ENCODE results near the gene P2RY14.

The P2RY14 gene

GRCh38 chr3:151169262-151169947 lies 108.9 kb downstream of the P2RY14 start:
- TF ChIP-seq CTCF (conservative IDR thresholded peaks at IDR 0.05; ENCODE audit: low read length) (no peak), EZH2phosphoT487 (IDR thresholded peaks at IDR 0.05; ENCODE audit: borderline replicate concordance) (no peak)
- H3K4me3 ChIP-seq (ENCODE audit: low read length, poor library complexity, severe bottlenecking): no peak overlapping the region
- no peaks in the 10 kb centered on the region; the same call in 1 of the 2 replicates for H3K79me2 ChIP-seq (ENCODE audit: insufficient read depth, low read length)
- no peaks in the 10 kb centered on the region for H3K27me3 ChIP-seq (ENCODE audit: insufficient read depth, low read length, poor library complexity, severe bottlenecking)
- H3K9me2 ChIP-seq (replicated peaks; ENCODE audit: low read depth, low read length): no peaks in the 10 kb centered on the region
- no peak overlapping the region for H3K4me2 ChIP-seq (ENCODE audit: low read depth, low read length, poor library complexity, severe bottlenecking)
- H3K4me1 ChIP-seq (ENCODE audit: insufficient read depth, low read length, poor library complexity, severe bottlenecking): peaks cover 30% of the 10 kb centered on the region
- no peaks in the 10 kb centered on the region for H4K20me1 ChIP-seq (ENCODE audit: insufficient read depth, low read length, poor library complexity, severe bottlenecking)
- H3F3A ChIP-seq (ENCODE audit: low read depth): no peaks in the 10 kb centered on the region
- H3K36me3 ChIP-seq (ENCODE audit: insufficient read depth, low read length): peaks cover 44% of the 10 kb centered on the region
- no peak overlapping the region for H2AFZ ChIP-seq (ENCODE audit: low read length)
- peak overlapping the region; percentile 26 for H3K9ac ChIP-seq (ENCODE audit: low read depth, low read length, poor library complexity, severe bottlenecking)
- no peaks in the 10 kb centered on the region for H3K9me3 ChIP-seq (ENCODE audit: insufficient read depth, low read depth, low read length)

GRCh38 chr3:151168269-151169094 lies 109.9 kb downstream of the P2RY14 start:
- Histone ChIP-seq H3K9me3 (ENCODE audit: insufficient read depth, low read depth, low read length) (no peaks in the 10 kb centered on the region), H4K20me1 (ENCODE audit: insufficient read depth, low read length, poor library complexity, severe bottlenecking) (no peaks in the 10 kb centered on the region), H3F3A (ENCODE audit: low read depth) (no peaks in the 10 kb centered on the region), H3K9ac (ENCODE audit: low read depth, low read length, poor library complexity, severe bottlenecking) (no peak overlapping the region), H3K9me2 (replicated peaks; ENCODE audit: low read depth, low read length) (no peaks in the 10 kb centered on the region), H3K79me2 (ENCODE audit: insufficient read depth, low read length) (no peaks in the 10 kb centered on the region; the same call in 1 of the 2 replicates), H3K4me1 (ENCODE audit: insufficient read depth, low read length, poor library complexity, severe bottlenecking) (peaks cover 30% of the 10 kb centered on the region), H3K4me2 (ENCODE audit: low read depth, low read length, poor library complexity, severe bottlenecking) (no peak overlapping the region), H3K36me3 (ENCODE audit: insufficient read depth, low read length) (peaks cover 50% of the 10 kb centered on the region), H3K27me3 (ENCODE audit: insufficient read depth, low read length, poor library complexity, severe bottlenecking) (no peaks in the 10 kb centered on the region), H3K4me3 (ENCODE audit: low read length, poor library complexity, severe bottlenecking) (no peak overlapping the region), H2AFZ (ENCODE audit: low read length) (no peak overlapping the region)
- TF ChIP-seq CTCF (conservative IDR thresholded peaks at IDR 0.05; ENCODE audit: low read length) (peak; percentile 90), EZH2phosphoT487 (IDR thresholded peaks at IDR 0.05; ENCODE audit: borderline replicate concordance) (no peak)

- no peaks in the 10 kb centered on the region for H3K9me2 ChIP-seq (replicated peaks; ENCODE audit: low read depth, low read length)
- TF ChIP-seq CTCF (conservative IDR thresholded peaks at IDR 0.05; ENCODE audit: low read length) (peak; percentile 50), EZH2phosphoT487 (IDR thresholded peaks at IDR 0.05; ENCODE audit: borderline replicate concordance) (no peak)
- H3K4me2 ChIP-seq (ENCODE audit: low read depth, low read length, poor library complexity, severe bottlenecking): no peak overlapping the region
Measured at GRCh38 chr3:151166161-151166560, 112.2 kb downstream of the P2RY14 start.

More at GRCh38 chr3:151166161-151166560, 112.2 kb downstream of the P2RY14 start:
- Histone ChIP-seq H3K9me3 (ENCODE audit: insufficient read depth, low read depth, low read length) (no peaks in the 10 kb centered on the region), H2AFZ (ENCODE audit: low read length) (no peak overlapping the region), H3F3A (ENCODE audit: low read depth) (no peaks in the 10 kb centered on the region), H3K79me2 (ENCODE audit: insufficient read depth, low read length) (no peaks in the 10 kb centered on the region), H3K4me1 (ENCODE audit: insufficient read depth, low read length, poor library complexity, severe bottlenecking) (peaks cover 15% of the 10 kb centered on the region), H3K4me3 (ENCODE audit: low read length, poor library complexity, severe bottlenecking) (no peak overlapping the region), H4K20me1 (ENCODE audit: insufficient read depth, low read length, poor library complexity, severe bottlenecking) (no peaks in the 10 kb centered on the region), H3K36me3 (ENCODE audit: insufficient read depth, low read length) (peaks cover 65% of the 10 kb centered on the region), H3K9ac (ENCODE audit: low read depth, low read length, poor library complexity, severe bottlenecking) (no peak overlapping the region), H3K27me3 (ENCODE audit: insufficient read depth, low read length, poor library complexity, severe bottlenecking) (no peaks in the 10 kb centered on the region)

Data from Loucy (cell line).